Stomach (tissue), 9 donors: ENCODE measurements around the gene PNPLA2. TPM values are rescaled to one million over a fixed set of nuclear protein-coding genes. Genes with fewer than 3 reads are reported as not detected.
A peak's percentile ranks its signal among the peaks of the same experiment; 100 is the strongest.

Experiments
- DNase-seq, 2 donors: peaks; one replicate each; pipeline versions ENCODE4 v3.0.0 to v3.0.0-alpha.2; 2013 to 2019
- H3K27ac ChIP-seq, 5 donors: fragments of 200-600 bp in 4 of 5; sonication (generic) in 4 of 5; one replicate each; pipeline ENCODE4 v1.5.1; 2013 to 2019; ENCODE audit warnings: mild to moderate bottlenecking in 1 of 5, moderate library complexity in 1 of 5
- H3K27me3 ChIP-seq, 3 donors: fragments of 200-600 bp; sonication (generic); one replicate each; pipeline ENCODE4 v1.5.1; 2017 to 2019; ENCODE audit warnings: mixed run types in 1 of 3
- H3K36me3 ChIP-seq, 4 donors: fragments of 200-600 bp; sonication (generic); 1 replicate in 3 of 4; 2 replicates in 1 of 4; pipeline ENCODE4 v1.5.1; 2016 to 2019
- H3K4me1 ChIP-seq, 4 donors: fragments of 200-600 bp; sonication (generic); one replicate each; pipeline ENCODE4 v1.5.1; 2016 to 2019
- H3K4me3 ChIP-seq, 4 donors: fragments of 200-600 bp; sonication (generic) in 3 of 4; one replicate each; pipeline ENCODE4 v1.5.1; 2016 to 2019; ENCODE audit warnings: mild to moderate bottlenecking in 1 of 4
- H3K9me3 ChIP-seq, 4 donors: fragments of 200-600 bp; sonication (generic); one replicate each; pipeline ENCODE4 v1.5.1; 2016 to 2019
- EP300 ChIP-seq: sonication (generic); formaldehyde crosslinking; IDR thresholded peaks from one replicate; pipeline ENCODE4 v1.6.1; 2017; ENCODE audit warnings: antibody characterized with exemption
- POLR2A ChIP-seq, 4 donors: fragments of 450-650 bp; IDR thresholded peaks; one replicate each; pipeline ENCODE4 v1.6.1; 2016; ENCODE audit warnings: antibody characterized with exemption in 4 of 4, control low read depth in 2 of 4, mild to moderate bottlenecking in 1 of 4, moderate library complexity in 1 of 4
- POLR2AphosphoS5 ChIP-seq, 3 donors: sonication (generic); formaldehyde crosslinking; IDR thresholded peaks; one replicate each; pipeline ENCODE4 v1.6.1; 2016; ENCODE audit warnings: antibody characterized with exemption in 3 of 3
- WGBS, 5 donors: extraction: QIAGEN DNeasy Blood & Tissue Kit in 3 of 5; methylation state at CpG; one replicate each; pipeline versions ENCODE4 v1.1.5 to v1.1.7; 2013 to 2018; 5-methylcytosine and 5-hydroxymethylcytosine counted together
- intact Hi-C: fragments of 100-400 bp; cut with DNase I; formaldehyde crosslinking; loops from one replicate; pipeline ENCODE4 v1.15.1; 2023; ENCODE audit warnings: low total_unique reads
- polyA plus RNA-seq, 3 donors: library from polyadenylated mRNA; stranded (reverse); fragments of 200-250 nt; gene quantifications; one replicate each; pipeline ENCODE4 v1.2.3, GENCODE V29; 2013
- total RNA-seq, 5 donors: library from RNA; depleted of rRNA; stranded (reverse); fragments of >200 nt; gene quantifications; one replicate each; pipeline versions ENCODE4 v1.1.0 to v1.2.3, GENCODE V29; 2014 to 2016
- TF ChIP-seq, protein P1 (sequence below), 7 experiments: fragments of 450-650 bp in 4 of 7; fragments of 200-600 bp in 3 of 7; sonication (generic) in 3 of 7; IDR thresholded peaks; one replicate each; pipeline ENCODE4 v1.5.1; 2016 to 2019; ENCODE audit warnings: antibody characterized with exemption in 7 of 7, control low read depth in 2 of 7, mild to moderate bottlenecking in 1 of 7
- donor health status: healthy with polysubstance abuse.
- donor health status: Bipolar disorder and iron deficiency.
- donor health status: healthy.

The PNPLA2 gene
- total and polyA plus RNA-seq, 8 donors: 33.4 to 385 (median 82.9) TPM

DNA sequence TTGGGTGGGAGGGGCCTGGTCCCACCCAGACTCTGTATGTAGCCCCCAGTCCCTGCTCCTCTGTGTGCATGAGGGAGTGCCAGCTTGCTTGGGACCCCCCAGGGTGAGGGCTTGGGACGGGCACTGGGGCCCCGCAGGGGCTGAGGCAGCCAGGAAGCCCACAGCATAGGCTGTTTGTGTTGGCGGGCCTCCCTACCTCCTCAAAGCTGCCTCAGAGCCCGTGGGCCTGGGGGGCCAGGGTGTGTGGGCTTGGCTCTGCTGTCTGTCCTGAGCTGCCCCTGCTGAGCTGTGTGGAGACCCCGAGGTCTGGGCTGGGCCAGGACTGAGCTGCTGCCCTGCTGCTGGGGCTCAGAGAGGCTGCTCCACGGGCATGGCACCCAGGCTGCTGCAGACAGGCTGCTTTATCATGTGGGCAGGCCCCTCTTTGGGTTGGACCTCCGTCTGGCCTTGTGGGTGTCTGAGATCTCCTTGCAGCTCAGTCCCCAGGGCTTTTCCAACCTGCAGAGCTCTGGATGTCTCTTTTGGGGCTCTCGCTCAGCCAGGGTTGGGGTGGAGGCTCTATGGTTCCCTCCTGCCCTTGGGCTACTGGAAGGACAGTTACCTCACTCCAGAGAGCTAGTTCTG lies 27.3 kb downstream of the PNPLA2 start:
- peak overlapping the region in 3 of 5 donors; percentile 92 to 97 (median 92) for H3K27ac ChIP-seq
- 42 to 100% (median 47%) methylated on average over 1 to 8 of the region's 8 CpGs for WGBS, 5 donors
- H3K4me3 ChIP-seq: peak overlapping the region in 1 of 4 donors; percentile 99
- no peak for TF ChIP-seq EP300
- no peak for TF ChIP-seq POLR2AphosphoS5 (IDR thresholded peaks at IDR 0.05)
- TF ChIP-seq, protein P1, sequence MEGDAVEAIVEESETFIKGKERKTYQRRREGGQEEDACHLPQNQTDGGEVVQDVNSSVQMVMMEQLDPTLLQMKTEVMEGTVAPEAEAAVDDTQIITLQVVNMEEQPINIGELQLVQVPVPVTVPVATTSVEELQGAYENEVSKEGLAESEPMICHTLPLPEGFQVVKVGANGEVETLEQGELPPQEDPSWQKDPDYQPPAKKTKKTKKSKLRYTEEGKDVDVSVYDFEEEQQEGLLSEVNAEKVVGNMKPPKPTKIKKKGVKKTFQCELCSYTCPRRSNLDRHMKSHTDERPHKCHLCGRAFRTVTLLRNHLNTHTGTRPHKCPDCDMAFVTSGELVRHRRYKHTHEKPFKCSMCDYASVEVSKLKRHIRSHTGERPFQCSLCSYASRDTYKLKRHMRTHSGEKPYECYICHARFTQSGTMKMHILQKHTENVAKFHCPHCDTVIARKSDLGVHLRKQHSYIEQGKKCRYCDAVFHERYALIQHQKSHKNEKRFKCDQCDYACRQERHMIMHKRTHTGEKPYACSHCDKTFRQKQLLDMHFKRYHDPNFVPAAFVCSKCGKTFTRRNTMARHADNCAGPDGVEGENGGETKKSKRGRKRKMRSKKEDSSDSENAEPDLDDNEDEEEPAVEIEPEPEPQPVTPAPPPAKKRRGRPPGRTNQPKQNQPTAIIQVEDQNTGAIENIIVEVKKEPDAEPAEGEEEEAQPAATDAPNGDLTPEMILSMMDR (IDR thresholded peaks at IDR 0.05): no peak
- no peak for TF ChIP-seq POLR2A (IDR thresholded peaks at IDR 0.05)
- peaks cover 59 to 90% (median 84%) of the 10 kb centered on the region in 4 donors for H3K4me1 ChIP-seq
- peaks cover 0 to 7% (median 0%) of the 10 kb centered on the region in 4 donors for H3K36me3 ChIP-seq
- peaks cover 0 to 39% (median 24%) of the 10 kb centered on the region in 3 donors for H3K27me3 ChIP-seq
- no peaks in the 10 kb centered on the region for H3K9me3 ChIP-seq
- DNase-seq: no peak
- intact Hi-C loops: loop anchor here (5.0 kb wide), 1 partner anchor 206 kb away; no protein-coding TSS in a partner anchor

DNA sequence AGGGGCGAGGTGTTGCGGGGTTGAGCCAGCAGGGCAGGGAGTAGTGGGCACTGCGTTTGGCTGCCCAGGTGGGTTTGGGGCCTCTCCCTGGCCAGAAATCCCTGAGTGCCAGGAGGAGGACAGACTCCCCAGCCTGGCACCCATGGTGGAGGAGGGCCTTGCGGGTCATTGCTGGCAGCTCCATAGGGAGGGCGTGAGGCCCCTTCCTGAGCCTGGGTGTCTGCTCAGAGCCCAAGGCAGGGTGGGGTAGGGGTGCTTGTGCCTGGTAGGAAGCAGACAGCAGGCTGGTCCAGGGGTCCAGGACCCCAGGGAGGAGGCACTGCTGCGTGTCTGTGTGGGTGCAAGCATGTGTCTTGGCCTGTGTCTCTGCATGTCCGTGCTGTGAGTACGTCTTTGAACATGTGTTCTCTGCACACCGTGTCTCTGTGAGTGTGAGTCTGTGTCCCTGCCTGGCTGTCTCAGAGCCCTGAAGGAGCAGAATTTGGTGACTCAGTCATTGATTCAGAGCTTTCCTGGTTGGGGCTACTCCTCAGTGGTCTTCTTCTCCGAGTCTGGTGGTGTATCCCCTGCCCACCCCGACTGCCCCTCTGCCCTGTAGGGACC lies 27.9 kb downstream of the PNPLA2 start:
- Histone ChIP-seq H3K36me3 (peaks cover 0 to 5% (median 0%) of the 10 kb centered on the region in 4 donors), H3K27me3 (peaks cover 0 to 42% (median 25%) of the 10 kb centered on the region in 3 donors), H3K9me3 (no peaks in the 10 kb centered on the region), H3K4me1 (peaks cover 55 to 89% (median 83%) of the 10 kb centered on the region in 4 donors), H3K27ac (peak overlapping the region in 3 of 5 donors; percentile 92 to 97 (median 92)), H3K4me3 (no peak overlapping the region)
- DNase-seq: no peak
- TF ChIP-seq POLR2AphosphoS5 (IDR thresholded peaks at IDR 0.05): no peak
- TF ChIP-seq, protein P1 (IDR thresholded peaks at IDR 0.05): no peak
- no peak for TF ChIP-seq POLR2A (IDR thresholded peaks at IDR 0.05)
- TF ChIP-seq EP300: no peak
- WGBS, 5 donors: 70 to 79% (median 76%) methylated on average over 9 to 11 of the region's 11 CpGs
- intact Hi-C loops: loop anchor here (5.0 kb wide), 1 partner anchor 206 kb away; no protein-coding TSS in a partner anchor

DNA sequence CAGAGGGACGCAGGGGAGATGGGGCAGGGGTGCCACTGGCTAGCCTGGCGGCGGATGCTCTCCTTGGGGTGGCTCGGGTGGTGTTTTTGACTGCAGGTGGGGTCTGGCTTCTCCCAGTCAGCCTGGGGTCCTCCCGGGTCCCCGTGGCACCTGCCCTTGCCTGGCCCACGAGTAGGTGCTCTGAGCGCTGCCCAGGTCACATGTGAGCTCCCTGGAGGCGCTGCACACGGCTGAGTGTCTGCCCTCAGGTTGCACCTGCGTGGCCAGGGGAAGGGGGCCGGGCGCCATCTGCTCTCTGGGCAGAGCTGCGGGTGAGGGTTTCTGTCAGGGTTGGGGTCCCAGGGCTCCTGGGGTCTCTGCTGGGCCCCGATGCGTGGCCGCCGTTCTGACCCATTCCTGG lies 29.2 kb downstream of the PNPLA2 start:
- TF ChIP-seq EP300: no peak
- TF ChIP-seq, protein P1 (IDR thresholded peaks at IDR 0.05): no peak
- no peak for TF ChIP-seq POLR2A (IDR thresholded peaks at IDR 0.05)
- TF ChIP-seq POLR2AphosphoS5 (IDR thresholded peaks at IDR 0.05): no peak

DNA sequence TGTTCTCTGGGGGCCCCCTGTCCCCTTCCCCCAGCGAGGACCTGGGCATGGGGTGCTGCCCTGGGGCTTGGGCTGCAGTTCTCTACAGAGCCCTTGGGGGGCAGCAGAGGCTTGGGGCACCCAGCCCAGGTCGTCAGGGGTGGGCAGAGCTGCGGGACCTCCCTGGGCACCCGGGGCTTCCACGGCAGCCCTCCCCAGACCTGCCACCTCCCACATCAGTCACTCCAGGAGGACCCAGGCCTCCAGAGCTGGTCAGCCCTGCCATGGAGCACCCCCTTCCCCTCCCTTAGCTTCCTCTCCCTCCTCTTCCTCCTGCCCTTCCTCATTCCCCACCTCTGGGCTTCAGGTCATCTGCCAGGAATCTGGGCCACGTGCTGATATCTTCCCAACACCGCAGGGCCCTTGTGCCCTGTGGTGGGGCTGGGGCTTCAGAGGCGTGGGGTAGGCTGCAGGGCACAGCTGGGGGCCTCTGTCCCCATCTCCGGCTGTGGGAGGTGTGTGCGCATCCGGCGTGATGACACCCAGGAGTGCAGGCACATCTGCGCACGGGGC lies 29.7 kb downstream of the PNPLA2 start:
- Histone ChIP-seq H3K27me3 (peaks cover 0 to 42% (median 25%) of the 10 kb centered on the region in 3 donors), H3K9me3 (no peaks in the 10 kb centered on the region), H3K4me3 (peak overlapping the region in 2 of 4 donors; percentile 52 to 58), H3K36me3 (peaks cover 0 to 5% (median 0%) of the 10 kb centered on the region in 4 donors), H3K4me1 (peaks cover 49 to 83% (median 72%) of the 10 kb centered on the region in 4 donors), H3K27ac (no peak overlapping the region)
- 13 to 50% (median 23%) methylated on average over 7 to 14 of the region's 14 CpGs for WGBS, 5 donors
- intact Hi-C loops: loop anchor here (5.0 kb wide), 1 partner anchor 204 kb away; no protein-coding TSS in a partner anchor
- TF ChIP-seq EP300 (no peak), POLR2A (IDR thresholded peaks at IDR 0.05) (no peak)
- TF ChIP-seq, protein P1 (IDR thresholded peaks at IDR 0.05): peak in 5 of 7 experiments; percentile 69 to 93 (median 90)
- DNase-seq: peak; percentile 60 to 75

More for the DNA sequence above, 29.2 kb downstream of the PNPLA2 start:
- H3K4me3 ChIP-seq: peak overlapping the region in 1 of 4 donors; percentile 52
- WGBS, 5 donors: 71 to 86% (median 75%) methylated on average over 4 to 18 of the region's 18 CpGs
- no peak for DNase-seq
- H3K27me3 ChIP-seq: peaks cover 0 to 42% (median 25%) of the 10 kb centered on the region in 3 donors
- peaks cover 0 to 5% (median 0%) of the 10 kb centered on the region in 4 donors for H3K36me3 ChIP-seq
- no peak overlapping the region for H3K27ac ChIP-seq
- intact Hi-C loops: loop anchor here (5.0 kb wide), 1 partner anchor 204 kb away; no protein-coding TSS in a partner anchor
- no peaks in the 10 kb centered on the region for H3K9me3 ChIP-seq
- H3K4me1 ChIP-seq: peaks cover 55 to 89% (median 77%) of the 10 kb centered on the region in 4 donors
